SK-MEL-5 (cell line): ENCODE results near the gene CD247. TPM values are rescaled to one million over a fixed set of nuclear protein-coding genes. Genes with fewer than 3 reads are reported as not detected.

Experiments
- DNase-seq: peaks from one replicate; pipeline ENCODE4 v3.0.0-alpha.2; 2016; ENCODE audit warnings: low read depth, low spot score
- in situ Hi-C: cut with HindIII; loops from 2 replicates; pipeline ENCODE4 v1.10.0; 2016; ENCODE audit warnings: low sequenced_read_pairs, high pct_unique_total_duplicates, low pct_unique_long_range_greater_than_20kb
- total RNA-seq: library from RNA; depleted of rRNA; stranded (reverse); fragments of >200 nt; shearing (Covaris generic); gene quantifications from 2 replicates; pipeline ENCODE4 v1.2.3, GENCODE V29; 2014

The CD247 gene
- total RNA-seq, 1 experiment from 2014 or later: 0.77 TPM

GRCh38 chr1:167455786-167456446 lies 62.4 kb downstream of the CD247 start:
- in situ Hi-C loops: no loop called here
- DNase-seq: no peak

GRCh38 chr1:167454894-167455785 lies 63.2 kb downstream of the CD247 start:
- in situ Hi-C loops: no loop called here
- peak; percentile 34 for DNase-seq

- no peak for DNase-seq
- in situ Hi-C loops: no loop called here
Measured at GRCh38 chr1:167454304-167454893, 63.9 kb downstream of the CD247 start.

- in situ Hi-C loops: no loop called here
- DNase-seq: no peak
Measured at GRCh38 chr1:167453123-167453522, 65.2 kb downstream of the CD247 start.

GRCh38 chr1:167452483-167452882 lies 65.8 kb downstream of the CD247 start:
- in situ Hi-C loops: no loop called here
- DNase-seq: no peak

- DNase-seq: no peak
- in situ Hi-C loops: no loop called here
Measured at GRCh38 chr1:167450843-167451242, 67.5 kb downstream of the CD247 start.

- no peak for DNase-seq
- in situ Hi-C loops: no loop called here
Measured at GRCh38 chr1:167447521-167448136, 70.7 kb downstream of the CD247 start.

- in situ Hi-C loops: no loop called here
- DNase-seq: no peak
Measured at GRCh38 chr1:167446966-167447365, 71.4 kb downstream of the CD247 start.

GRCh38 chr1:167443757-167444156 lies 74.6 kb downstream of the CD247 start:
- DNase-seq: no peak
- in situ Hi-C loops: no loop called here

- no peak for DNase-seq
- in situ Hi-C loops: no loop called here
Measured at GRCh38 chr1:167442854-167443565, 75.3 kb downstream of the CD247 start.

- in situ Hi-C loops: no loop called here
- DNase-seq: peak; percentile 89
Measured at GRCh38 chr1:167442142-167442848, 76.0 kb downstream of the CD247 start.

- no peak for DNase-seq
- in situ Hi-C loops: no loop called here
Measured at GRCh38 chr1:167441222-167441621, 77.1 kb downstream of the CD247 start.

- in situ Hi-C loops: no loop called here
- DNase-seq: no peak
Measured at GRCh38 chr1:167440776-167441175, 77.6 kb downstream of the CD247 start.

- in situ Hi-C loops: no loop called here
- DNase-seq: no peak
Measured at GRCh38 chr1:167440345-167440744, 78.0 kb downstream of the CD247 start.

GRCh38 chr1:167439301-167439988 lies 78.9 kb downstream of the CD247 start:
- peak; percentile 33 for DNase-seq

More at GRCh38 chr1:167439301-167439988, 78.9 kb downstream of the CD247 start:
- in situ Hi-C loops: no loop called here
